NAMALWA (cell line): ENCODE data around the gene CGGBP1.
"Not testable (repeated sequence)": the region's sequence is repeated elsewhere in the genome, so short reads cannot be mapped to it uniquely, and the experiment has no call there.

Experiments
- DNase-seq: peaks from one replicate; pipeline ENCODE4 v3.0.0-alpha.2; 2015; ENCODE audit warnings: low spot score

Gene CGGBP1

GRCh38 chr3:88034491-88035275, 24.1 kb downstream of the CGGBP1 start:
- DNase-seq, result no peak

DNA sequence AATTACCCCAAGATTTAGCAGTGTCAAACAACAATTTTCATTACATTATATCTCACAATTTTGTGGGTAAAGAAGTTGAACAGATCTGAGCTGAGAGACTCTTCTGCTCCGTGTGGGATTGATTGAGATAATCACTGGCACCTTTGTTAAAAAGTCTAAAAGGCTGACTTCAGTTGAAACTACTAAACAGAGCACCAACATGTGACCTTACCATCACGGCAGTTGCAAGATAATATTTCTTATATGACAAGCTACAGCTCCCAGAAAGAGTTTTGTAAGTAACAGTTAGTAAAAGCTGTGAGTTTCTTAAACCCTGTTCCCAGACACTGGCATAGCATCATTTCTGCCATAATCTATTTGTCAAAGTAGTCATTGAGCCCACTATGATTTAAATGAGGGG, 25.0 kb downstream of the CGGBP1 start:
- DNase-seq, result no peak

GRCh38 chr3:88033079-88033478, 25.7 kb downstream of the CGGBP1 start:
- DNase-seq, result no peak

DNA sequence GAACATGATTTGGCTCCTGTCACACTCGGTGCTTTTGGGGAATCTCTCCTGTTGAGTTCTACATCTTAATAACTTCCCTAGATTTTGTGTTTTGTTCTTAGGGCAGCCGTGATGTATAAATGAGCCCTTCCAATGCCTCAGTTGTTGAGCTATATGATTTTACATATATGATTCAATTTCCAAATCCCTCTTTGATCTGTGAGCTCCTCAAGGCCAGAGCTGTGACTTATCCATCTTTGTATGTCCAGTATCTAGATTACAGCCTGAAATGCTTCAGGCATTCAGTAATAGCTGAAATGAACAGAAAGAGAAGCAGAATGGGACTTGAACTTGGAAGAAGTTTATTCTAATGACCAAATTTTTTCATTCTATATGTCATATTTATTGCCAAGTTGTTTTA, 26.6 kb downstream of the CGGBP1 start:
- DNase-seq, result no peak

GRCh38 chr3:88031642-88032077, 27.1 kb downstream of the CGGBP1 start:
- peak; percentile 46 for DNase-seq

DNA sequence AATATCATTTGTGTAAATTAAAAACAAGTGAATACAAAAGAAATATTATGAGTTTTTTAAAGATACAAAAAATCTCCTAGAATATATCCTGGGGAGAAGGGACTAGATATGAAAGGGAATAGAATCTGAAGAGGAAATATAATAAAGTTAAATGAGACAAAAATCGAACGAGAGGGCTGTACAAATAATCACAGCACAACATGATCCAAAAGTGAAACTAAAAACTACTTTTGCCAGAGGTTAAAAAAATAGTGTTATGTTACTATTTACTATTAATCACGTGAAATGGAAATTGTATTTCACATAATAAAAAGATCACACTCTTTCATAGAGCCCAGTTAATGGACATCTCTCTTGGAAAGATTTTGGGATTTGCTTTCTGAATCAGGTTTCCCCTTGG, 28.6 kb downstream of the CGGBP1 start:
- no peak for DNase-seq

DNA sequence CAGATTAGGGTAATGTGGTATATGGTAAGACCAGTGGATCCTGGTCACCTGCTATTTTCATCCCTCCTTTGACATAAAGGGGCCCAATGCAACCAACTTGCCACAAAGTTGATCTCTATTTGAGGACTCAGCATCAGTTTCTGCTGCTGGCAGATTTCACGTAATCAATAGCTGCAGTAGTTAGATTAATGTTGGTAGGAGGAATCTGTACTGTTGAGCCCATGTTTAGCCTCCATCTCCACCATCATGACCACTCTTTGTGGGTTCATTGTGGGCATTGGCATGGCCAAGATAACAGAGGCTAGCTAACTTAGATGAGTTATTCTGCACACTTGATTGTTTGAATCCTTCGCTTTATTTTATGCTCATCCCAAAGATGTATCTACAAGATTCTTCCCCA, 29.9 kb downstream of the CGGBP1 start:
- DNase-seq, result no peak

- DNase-seq, result no peak
Observed at GRCh38 chr3:88025001-88025552, 33.7 kb downstream of the CGGBP1 start.

DNA sequence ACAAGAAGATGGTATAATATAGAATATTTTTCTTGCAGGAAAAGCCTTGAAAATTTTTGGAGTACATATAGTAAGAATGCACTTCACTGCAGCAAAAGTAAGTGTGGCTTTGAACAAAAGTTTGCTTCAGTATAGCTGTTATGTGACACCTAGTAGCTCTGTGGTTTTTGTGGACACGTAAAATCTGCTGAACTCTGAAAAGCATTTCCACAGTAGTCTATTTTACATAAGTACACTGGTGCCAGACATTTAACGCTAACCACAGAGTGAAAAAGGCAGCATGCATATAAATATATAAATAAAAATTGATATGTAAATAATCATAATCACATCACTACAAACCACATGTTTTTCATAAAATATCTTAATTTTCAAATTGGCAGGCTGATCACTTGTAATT, 39.8 kb downstream of the CGGBP1 start:
- no peak for DNase-seq

- DNase-seq, result not testable (repeated sequence)
Observed at GRCh38 chr3:88015656-88016055, 43.1 kb downstream of the CGGBP1 start.

DNA sequence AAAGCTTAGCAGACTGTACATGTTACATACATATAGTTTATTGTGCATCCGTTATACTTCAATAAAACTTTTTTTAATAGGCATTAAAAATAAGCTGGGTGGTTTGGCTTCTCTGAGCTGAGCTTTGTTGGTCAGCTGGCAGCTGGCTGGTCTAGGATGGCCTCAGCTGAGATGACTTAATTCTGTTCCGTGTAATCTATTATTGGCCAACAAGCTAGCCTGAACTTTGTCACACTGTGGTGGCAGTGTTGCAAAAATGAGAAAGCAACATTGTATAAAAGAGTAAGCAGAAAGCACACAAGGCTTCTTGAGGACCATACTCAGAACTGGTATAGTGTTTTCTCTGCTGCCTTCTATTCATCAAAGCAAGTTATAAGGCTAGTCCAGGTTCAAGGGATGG, 45.2 kb downstream of the CGGBP1 start:
- no peak for DNase-seq

GRCh38 chr3:88010810-88011209, 48.0 kb downstream of the CGGBP1 start:
- no peak for DNase-seq

GRCh38 chr3:88009066-88009465, 49.7 kb downstream of the CGGBP1 start:
- no peak for DNase-seq

DNA sequence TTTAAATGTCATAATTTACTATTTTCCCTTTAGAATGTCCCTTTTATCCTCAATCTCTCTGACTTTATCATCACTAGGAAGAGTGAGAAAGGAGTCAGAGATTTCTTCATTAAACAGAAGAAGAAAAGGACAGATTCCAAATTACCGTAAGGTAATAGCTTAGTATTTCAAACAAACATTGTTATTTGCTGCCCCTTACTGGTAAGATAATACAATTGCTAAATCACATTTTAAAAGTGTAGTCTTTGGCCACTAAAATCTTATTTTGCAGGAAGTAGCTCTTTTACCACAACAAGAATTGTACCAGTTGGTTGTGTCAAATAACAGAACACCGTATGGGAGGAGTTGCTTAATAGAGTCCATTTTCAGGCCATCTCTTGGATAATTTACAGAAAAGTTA, 53.7 kb downstream of the CGGBP1 start:
- peak; percentile 37 for DNase-seq

- peak; percentile 57 for DNase-seq
Observed at GRCh38 chr3:88003115-88003755, 55.6 kb downstream of the CGGBP1 start.

- DNase-seq, result no peak
Observed at GRCh38 chr3:88002448-88002847, 56.4 kb downstream of the CGGBP1 start.
